B cell (primary cell): ENCODE measurements around the gene HMG20B. TPM values are rescaled to one million over a fixed set of nuclear protein-coding genes. Genes with fewer than 3 reads are reported as not detected.

ENCODE experiments used
- ATAC-seq: fragments of 200-7000 bp; cut with Tn5 transposase; one replicate; pipeline ENCODE4 v1.10.0; 2021; ENCODE audit warnings: low read depth, mild to moderate bottlenecking, moderate number of reproducible peaks, moderate library complexity
- CTCF ChIA-PET: fragments of 350-600 bp; sonication (Branson Sonifier 250); formaldehyde crosslinking; loops from one replicate; lab custom pipeline; 2021; ENCODE audit warnings: antibody characterized with exemption, inconsistent platforms; lab: Charles Lee
- POLR2A ChIA-PET: fragments of 350-600 bp; sonication (Branson Sonifier 250); formaldehyde crosslinking; loops from one replicate; lab custom pipeline; 2021; ENCODE audit warnings: antibody characterized with exemption; lab: Charles Lee
- DNase-seq: peaks from one replicate; pipeline ENCODE4 v3.0.0; 2013
- H2AFZ ChIP-seq: 2 replicates; pipeline ENCODE4 v1.6.1; 2012; ENCODE audit warnings: mild to moderate bottlenecking, low read depth, low read length; ENCODE audit not compliant: insufficient read depth, poor library complexity, severe bottlenecking
- H3K27ac ChIP-seq, 2 donors: 1 replicate in 1 of 2; 2 replicates in 1 of 2; pipeline ENCODE4 v1.5.1; 2012 to 2013; ENCODE audit warnings: low read length in 2 of 2, mild to moderate bottlenecking in 2 of 2, moderate library complexity in 1 of 2
- H3K27me3 ChIP-seq, 4 experiments: fragments of 200-600 bp in 1 of 4; sonication (generic) in 1 of 4; replicated peaks in 1 of 4; 1 replicate in 2 of 4; 2 replicates in 2 of 4; pipeline versions ENCODE4 v1.6.1 to v1.7.0; 2013 to 2016; ENCODE audit warnings: low read length in 3 of 4, mild to moderate bottlenecking in 2 of 4, mixed read lengths in 1 of 4, moderate library complexity in 1 of 4; ENCODE audit not compliant: insufficient read depth in 4 of 4, control insufficient read depth in 3 of 4; ENCODE audit errors: control extremely low read depth in 1 of 4
- H3K36me3 ChIP-seq, 2 experiments: replicated peaks in 1 of 2; 1 replicate in 1 of 2; 2 replicates in 1 of 2; pipeline versions ENCODE4 v1.6.1 to v1.7.1; 2013; ENCODE audit warnings: low read length in 1 of 2; ENCODE audit not compliant: insufficient read depth in 2 of 2, control insufficient read depth in 1 of 2; ENCODE audit errors: control extremely low read depth in 1 of 2, extremely low read depth in 1 of 2
- H3K4me1 ChIP-seq, 2 donors: fragments of 200-600 bp in 1 of 2; sonication (generic) in 1 of 2; 1 replicate in 1 of 2; 2 replicates in 1 of 2; pipeline versions ENCODE4 v1.5.1 to v1.6.1; 2013 to 2017; ENCODE audit warnings: low read length in 2 of 2; ENCODE audit not compliant: control insufficient read depth in 2 of 2, insufficient read depth in 2 of 2
- H3K4me2 ChIP-seq: replicated peaks from 2 replicates; pipeline ENCODE3; 2012; ENCODE audit warnings: mild to moderate bottlenecking, low read depth, low read length; ENCODE audit not compliant: poor library complexity, severe bottlenecking
- H3K4me3 ChIP-seq, 5 experiments: fragments of 200-600 bp in 1 of 5; sonication (generic) in 1 of 5; 1 replicate in 3 of 5; 2 replicates in 2 of 5; pipeline versions ENCODE4 v1.5.1 to v1.7.0; 2011 to 2016; ENCODE audit warnings: low read length in 4 of 5, mild to moderate bottlenecking in 4 of 5, low read depth in 2 of 5, control low read depth in 1 of 5, moderate library complexity in 1 of 5; ENCODE audit not compliant: insufficient read depth in 1 of 5; ENCODE audit errors: control extremely low read depth in 1 of 5, extremely low read depth in 1 of 5
- H3K79me2 ChIP-seq: fragments of 200-600 bp; sonication (generic); one replicate; pipeline ENCODE4 v1.6.0; 2016; ENCODE audit warnings: low read length; ENCODE audit not compliant: control insufficient read depth, insufficient read depth
- H3K9ac ChIP-seq: fragments of 200-600 bp; sonication (generic); 2 replicates; pipeline ENCODE4 v1.6.1; 2017; ENCODE audit warnings: mild to moderate bottlenecking, low read length, moderate library complexity
- H3K9me3 ChIP-seq, 3 donors: one replicate each; pipeline versions ENCODE4 v1.6.1 to v1.7.1; 2013; ENCODE audit warnings: low read length in 2 of 3; ENCODE audit not compliant: control insufficient read depth in 2 of 3, insufficient read depth in 1 of 3; ENCODE audit errors: control extremely low read depth in 1 of 3
- H4K20me1 ChIP-seq: 2 replicates; pipeline ENCODE4 v1.6.0; 2012; ENCODE audit warnings: mild to moderate bottlenecking, low read length; ENCODE audit not compliant: insufficient read depth, control insufficient read depth, poor library complexity, severe bottlenecking
- H3K27ac Mint-ChIP-seq: one replicate; pipeline ENCODE4 v1.8.0; 2021; ENCODE audit warnings: mixed read lengths
- H3K27me3 Mint-ChIP-seq: one replicate; pipeline ENCODE4 v1.8.0; 2021; ENCODE audit warnings: mixed read lengths
- H3K4me1 Mint-ChIP-seq: one replicate; pipeline ENCODE4 v1.8.0; 2021; ENCODE audit warnings: mixed read lengths
- H3K4me3 Mint-ChIP-seq: one replicate; pipeline ENCODE4 v1.8.0; 2021; ENCODE audit warnings: mixed read lengths
- H3K9me3 Mint-ChIP-seq: one replicate; pipeline ENCODE4 v1.8.0; 2022; ENCODE audit warnings: mixed read lengths; ENCODE audit not compliant: insufficient read depth
- EZH2 ChIP-seq: IDR thresholded peaks from 2 replicates; pipeline ENCODE4 v1.6.1; 2012; ENCODE audit warnings: borderline replicate concordance, low read depth, mild to moderate bottlenecking, moderate library complexity, low read length; ENCODE audit not compliant: insufficient read depth, poor library complexity, severe bottlenecking
- WGBS: methylation state at CpG from one replicate; pipeline ENCODE4 v1.1.5; 2013; ENCODE audit warnings: missing lambda C conversion rate; ENCODE audit not compliant: insufficient coverage; 5-methylcytosine and 5-hydroxymethylcytosine counted together
- intact Hi-C: fragments of 100-400 bp; cut with micrococcal nuclease; formaldehyde crosslinking; loops from one replicate; pipeline ENCODE4 v1.10.0; 2022
- polyA plus RNA-seq: library from polyadenylated mRNA; depleted of rRNA; stranded (reverse); fragments of >200 nt; gene quantifications from 2 replicates; pipeline ENCODE4 v1.2.3, GENCODE V29; 2012
- total RNA-seq, 2 donors: library from RNA; stranded (reverse); fragments of 120-200 nt in 1 of 2; gene quantifications; 1 replicate in 1 of 2; 2 replicates in 1 of 2; pipeline versions ENCODE4 v1.2.3 to v1.2.4, GENCODE V29; 2013 to 2022
- TF ChIP-seq, protein P1 (sequence below): fragments of 200-600 bp; IDR thresholded peaks from one replicate; pipeline ENCODE4 v1.8.0; 2022; ENCODE audit warnings: antibody characterized with exemption, mild to moderate bottlenecking

HMG20B gene
- total and polyA plus RNA-seq, 2 donors (not counting 1 experiment from before 2014, with no cell fraction given), result 41.7 to 59.0 TPM

DNA sequence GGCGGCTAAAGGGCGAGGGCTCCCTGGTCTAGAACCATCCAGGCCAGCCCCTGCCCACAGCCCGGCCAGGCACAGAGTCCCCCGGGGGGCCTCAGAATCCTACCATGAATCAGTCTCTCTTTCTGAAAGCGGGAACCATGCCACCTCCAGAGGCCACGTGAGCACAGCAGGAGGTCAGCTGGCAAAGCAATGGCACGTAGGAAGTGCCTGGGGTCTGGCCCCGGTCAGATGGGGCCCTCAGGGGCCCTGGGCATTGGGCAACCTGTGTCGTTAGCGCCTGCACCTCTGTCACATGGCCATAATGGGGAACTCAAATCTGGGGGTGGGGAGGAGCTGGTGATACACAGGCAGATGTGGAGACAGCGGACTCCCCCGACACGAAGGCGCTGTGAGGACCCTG, 24.1 kb upstream of the HMG20B start:
- intact Hi-C loops, result no loop called here
- 89% methylated on average over 14 of the region's 14 CpGs for WGBS
- ATAC-seq, result no peak
- no peak overlapping the region for H3K4me2 ChIP-seq
- Mint-ChIP-seq H3K27me3 (no peaks in the 10 kb centered on the region), H3K4me1 (peaks cover 25% of the 10 kb centered on the region), H3K4me3 (no peak overlapping the region), H3K27ac (no peak overlapping the region), H3K9me3 (no peaks in the 10 kb centered on the region)
- no peak overlapping the region for H3K27ac ChIP-seq
- peaks cover 0 to 39% of the 10 kb centered on the region in 2 experiments for H3K36me3 ChIP-seq
- no peak for DNase-seq
- H3K9ac ChIP-seq, result no peak overlapping the region
- H4K20me1 ChIP-seq, result peaks cover 56% of the 10 kb centered on the region
- peaks cover 11 to 13% of the 10 kb centered on the region in 2 donors for H3K4me1 ChIP-seq
- POLR2A ChIA-PET, result interaction anchor here (0.6 kb wide), 1 partner anchor 15 kb away, joined by 5 read pairs; no protein-coding TSS in a partner anchor
- CTCF ChIA-PET, result interaction anchor here (1.0 to 5.4 kb wide), 2 partner anchors 8 to 69 kb away, joined by 3 to 47 read pairs; partner anchors contain the start of gene MFSD12
- no peaks in the 10 kb centered on the region for H3K27me3 ChIP-seq
- no peak overlapping the region for H3K4me3 ChIP-seq
- no peak overlapping the region for H2AFZ ChIP-seq
- no peaks in the 10 kb centered on the region for H3K9me3 ChIP-seq
- TF ChIP-seq, protein P1, sequence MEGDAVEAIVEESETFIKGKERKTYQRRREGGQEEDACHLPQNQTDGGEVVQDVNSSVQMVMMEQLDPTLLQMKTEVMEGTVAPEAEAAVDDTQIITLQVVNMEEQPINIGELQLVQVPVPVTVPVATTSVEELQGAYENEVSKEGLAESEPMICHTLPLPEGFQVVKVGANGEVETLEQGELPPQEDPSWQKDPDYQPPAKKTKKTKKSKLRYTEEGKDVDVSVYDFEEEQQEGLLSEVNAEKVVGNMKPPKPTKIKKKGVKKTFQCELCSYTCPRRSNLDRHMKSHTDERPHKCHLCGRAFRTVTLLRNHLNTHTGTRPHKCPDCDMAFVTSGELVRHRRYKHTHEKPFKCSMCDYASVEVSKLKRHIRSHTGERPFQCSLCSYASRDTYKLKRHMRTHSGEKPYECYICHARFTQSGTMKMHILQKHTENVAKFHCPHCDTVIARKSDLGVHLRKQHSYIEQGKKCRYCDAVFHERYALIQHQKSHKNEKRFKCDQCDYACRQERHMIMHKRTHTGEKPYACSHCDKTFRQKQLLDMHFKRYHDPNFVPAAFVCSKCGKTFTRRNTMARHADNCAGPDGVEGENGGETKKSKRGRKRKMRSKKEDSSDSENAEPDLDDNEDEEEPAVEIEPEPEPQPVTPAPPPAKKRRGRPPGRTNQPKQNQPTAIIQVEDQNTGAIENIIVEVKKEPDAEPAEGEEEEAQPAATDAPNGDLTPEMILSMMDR, result no peak
- TF ChIP-seq EZH2, result no peak
- H3K79me2 ChIP-seq, result peaks cover 33% of the 10 kb centered on the region

DNA sequence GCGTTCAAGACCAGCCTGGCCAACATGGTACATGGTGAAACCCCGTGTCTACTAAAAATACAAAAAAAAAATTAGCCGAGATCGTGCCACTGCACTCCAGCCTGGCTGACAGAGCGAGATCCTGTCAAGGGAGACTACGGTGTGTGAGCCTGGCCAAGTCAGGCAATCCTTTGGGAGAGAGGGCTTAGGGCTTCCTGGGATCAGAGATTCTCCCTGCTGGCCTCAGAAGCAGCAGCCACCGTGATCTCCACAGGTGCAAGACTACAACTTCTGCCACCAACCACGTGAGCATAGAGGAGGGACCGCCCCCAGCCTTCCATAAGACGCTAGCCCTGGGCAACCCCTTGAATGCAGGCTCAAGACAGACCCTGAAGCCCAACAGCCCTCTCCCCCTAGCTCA, 22.9 kb upstream of the HMG20B start:
- Mint-ChIP-seq H3K27ac (peak overlapping the region; percentile 46), H3K4me3 (no peak overlapping the region)
- CTCF ChIA-PET, result interaction anchor here (5.4 kb wide), 1 partner anchor 68 kb away, joined by 47 read pairs; no protein-coding TSS in a partner anchor

More for the DNA sequence above, 22.9 kb upstream of the HMG20B start:
- H3K4me1 Mint-ChIP-seq, result peaks cover 33% of the 10 kb centered on the region
- TF ChIP-seq EZH2, result no peak
- TF ChIP-seq, protein P1, result no peak
- no peaks in the 10 kb centered on the region for H3K27me3 Mint-ChIP-seq
- Histone ChIP-seq H3K4me3 (no peak overlapping the region), H3K79me2 (peaks cover 42% of the 10 kb centered on the region), H3K9me3 (no peaks in the 10 kb centered on the region), H2AFZ (no peak overlapping the region), H3K9ac (no peak overlapping the region), H3K4me1 (peaks cover 19 to 25% of the 10 kb centered on the region in 2 donors), H4K20me1 (peaks cover 49% of the 10 kb centered on the region), H3K27ac (no peak overlapping the region), H3K36me3 (peaks cover 0 to 33% of the 10 kb centered on the region in 2 experiments), H3K4me2 (no peak overlapping the region), H3K27me3 (no peaks in the 10 kb centered on the region)
- ATAC-seq (no peak), DNase-seq (no peak)
- intact Hi-C loops, result loop anchor here (5.0 kb wide), 1 partner anchor 33 kb away; no protein-coding TSS in a partner anchor
- WGBS, result 97% methylated on average over 7 of the region's 10 CpGs
- POLR2A ChIA-PET, result no interaction called here
- no peaks in the 10 kb centered on the region for H3K9me3 Mint-ChIP-seq
